PFSK-1 (cell line): ENCODE data around the gene TCF3.

ENCODE experiments used
- FOXP2 ChIP-seq: optimal IDR thresholded peaks from 2 replicates; pipeline ENCODE3; 2011; ENCODE audit warnings: borderline replicate concordance, control low read depth, inconsistent platforms; ENCODE audit not compliant: insufficient read depth; ENCODE audit errors: extremely low read length, extremely low read depth
- POLR2AphosphoS5 ChIP-seq: IDR thresholded peaks from 2 replicates; pipeline ENCODE4 v1.6.1; 2012; ENCODE audit warnings: low read depth, mild to moderate bottlenecking, control low read depth, low read length, moderate library complexity
- SIN3A ChIP-seq: IDR thresholded peaks from 2 replicates; pipeline ENCODE4 v1.6.1; 2012; ENCODE audit warnings: mild to moderate bottlenecking, low read length, moderate library complexity, borderline replicate concordance; ENCODE audit not compliant: insufficient read depth
- TAF1 ChIP-seq: IDR thresholded peaks from 2 replicates; pipeline ENCODE4 v1.6.1; 2012; ENCODE audit warnings: low read length, control low read depth, borderline replicate concordance; ENCODE audit not compliant: insufficient read depth
- TF ChIP-seq, protein P1 (sequence below), 2 experiments: IDR thresholded peaks; 2 replicates each; pipeline versions ENCODE4 v1.6.1 to v1.8.0; 2011 to 2012; ENCODE audit warnings: low read depth in 2 of 2, low read length in 2 of 2, control low read depth in 1 of 2, inconsistent platforms in 1 of 2, mild to moderate bottlenecking in 1 of 2, moderate library complexity in 1 of 2; ENCODE audit not compliant: insufficient read depth in 1 of 2

DNA sequence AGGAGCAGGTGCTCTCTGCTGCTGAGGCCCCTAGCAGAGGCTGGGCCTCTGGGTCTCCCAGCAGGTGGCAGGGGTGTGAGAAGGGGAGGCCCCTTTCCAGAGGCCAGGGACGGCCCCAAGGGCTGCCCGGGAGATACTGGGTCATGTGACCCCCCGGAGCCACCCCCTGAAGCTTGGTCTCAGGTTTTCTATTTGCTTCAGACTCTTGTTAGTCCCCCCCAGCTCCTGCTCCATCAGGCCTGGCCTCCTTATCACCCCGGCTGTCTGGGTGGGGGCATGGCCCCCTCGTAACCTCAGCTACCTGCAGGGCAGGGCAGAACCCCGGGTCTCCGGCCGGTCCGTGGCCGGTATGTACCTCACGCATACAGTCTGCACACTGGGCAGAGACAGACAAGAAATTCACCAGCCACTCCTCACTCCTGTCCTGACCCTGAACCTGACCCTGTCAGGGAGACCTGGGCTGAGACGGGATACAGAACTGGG is 13.2 kb upstream of the TCF3 start:
- TF ChIP-seq POLR2AphosphoS5 (no peak), TAF1 (no peak), SIN3A (no peak), FOXP2 (no peak)
- TF ChIP-seq, protein P1, sequence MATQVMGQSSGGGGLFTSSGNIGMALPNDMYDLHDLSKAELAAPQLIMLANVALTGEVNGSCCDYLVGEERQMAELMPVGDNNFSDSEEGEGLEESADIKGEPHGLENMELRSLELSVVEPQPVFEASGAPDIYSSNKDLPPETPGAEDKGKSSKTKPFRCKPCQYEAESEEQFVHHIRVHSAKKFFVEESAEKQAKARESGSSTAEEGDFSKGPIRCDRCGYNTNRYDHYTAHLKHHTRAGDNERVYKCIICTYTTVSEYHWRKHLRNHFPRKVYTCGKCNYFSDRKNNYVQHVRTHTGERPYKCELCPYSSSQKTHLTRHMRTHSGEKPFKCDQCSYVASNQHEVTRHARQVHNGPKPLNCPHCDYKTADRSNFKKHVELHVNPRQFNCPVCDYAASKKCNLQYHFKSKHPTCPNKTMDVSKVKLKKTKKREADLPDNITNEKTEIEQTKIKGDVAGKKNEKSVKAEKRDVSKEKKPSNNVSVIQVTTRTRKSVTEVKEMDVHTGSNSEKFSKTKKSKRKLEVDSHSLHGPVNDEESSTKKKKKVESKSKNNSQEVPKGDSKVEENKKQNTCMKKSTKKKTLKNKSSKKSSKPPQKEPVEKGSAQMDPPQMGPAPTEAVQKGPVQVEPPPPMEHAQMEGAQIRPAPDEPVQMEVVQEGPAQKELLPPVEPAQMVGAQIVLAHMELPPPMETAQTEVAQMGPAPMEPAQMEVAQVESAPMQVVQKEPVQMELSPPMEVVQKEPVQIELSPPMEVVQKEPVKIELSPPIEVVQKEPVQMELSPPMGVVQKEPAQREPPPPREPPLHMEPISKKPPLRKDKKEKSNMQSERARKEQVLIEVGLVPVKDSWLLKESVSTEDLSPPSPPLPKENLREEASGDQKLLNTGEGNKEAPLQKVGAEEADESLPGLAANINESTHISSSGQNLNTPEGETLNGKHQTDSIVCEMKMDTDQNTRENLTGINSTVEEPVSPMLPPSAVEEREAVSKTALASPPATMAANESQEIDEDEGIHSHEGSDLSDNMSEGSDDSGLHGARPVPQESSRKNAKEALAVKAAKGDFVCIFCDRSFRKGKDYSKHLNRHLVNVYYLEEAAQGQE (IDR thresholded peaks at IDR 0.05; ENCODE audit: insufficient read depth in 1 of 2, low read depth in 2 of 2, low read length in 2 of 2) = no peak
